OCI-LY7 (cell line): ENCODE data around the gene PTH1R.

Experiments used
- EZH2phosphoT487 ChIP-seq: fragments of 200-600 bp; sonication (generic); IDR thresholded peaks from 2 replicates; pipeline ENCODE4 v1.6.1; 2018; ENCODE audit warnings: low read depth, borderline replicate concordance, mild to moderate bottlenecking, mixed run types, antibody characterized with exemption, low read length, moderate library complexity, mixed read lengths
- TF ChIP-seq, protein P1 (sequence below): fragments of 200-600 bp; sonication (generic); conservative IDR thresholded peaks from 2 replicates; pipeline ENCODE4 v1.5.1; 2014; ENCODE audit warnings: mild to moderate bottlenecking, antibody characterized with exemption, low read length, moderate library complexity, mixed read lengths

DNA sequence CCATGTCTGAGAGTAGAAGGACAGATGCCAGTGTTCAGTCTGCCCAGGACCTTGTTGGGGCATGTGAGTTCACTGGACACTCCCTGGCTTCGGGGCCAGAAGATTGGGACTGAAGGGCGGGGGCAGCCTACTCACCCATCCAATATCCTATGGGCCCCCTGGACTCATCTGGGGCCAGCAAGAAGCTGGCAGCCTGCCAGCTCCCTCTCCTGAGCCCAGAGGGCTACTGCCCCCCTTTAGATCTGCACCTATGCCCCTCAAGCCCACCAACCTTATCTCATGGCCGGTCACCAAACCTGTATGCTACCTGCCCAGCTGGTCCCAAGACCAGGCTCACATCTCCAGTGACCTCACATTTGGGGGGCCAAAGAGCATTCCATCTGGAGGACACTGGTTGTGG is 8.1 kb downstream of the PTH1R start:
- TF ChIP-seq, protein P1, sequence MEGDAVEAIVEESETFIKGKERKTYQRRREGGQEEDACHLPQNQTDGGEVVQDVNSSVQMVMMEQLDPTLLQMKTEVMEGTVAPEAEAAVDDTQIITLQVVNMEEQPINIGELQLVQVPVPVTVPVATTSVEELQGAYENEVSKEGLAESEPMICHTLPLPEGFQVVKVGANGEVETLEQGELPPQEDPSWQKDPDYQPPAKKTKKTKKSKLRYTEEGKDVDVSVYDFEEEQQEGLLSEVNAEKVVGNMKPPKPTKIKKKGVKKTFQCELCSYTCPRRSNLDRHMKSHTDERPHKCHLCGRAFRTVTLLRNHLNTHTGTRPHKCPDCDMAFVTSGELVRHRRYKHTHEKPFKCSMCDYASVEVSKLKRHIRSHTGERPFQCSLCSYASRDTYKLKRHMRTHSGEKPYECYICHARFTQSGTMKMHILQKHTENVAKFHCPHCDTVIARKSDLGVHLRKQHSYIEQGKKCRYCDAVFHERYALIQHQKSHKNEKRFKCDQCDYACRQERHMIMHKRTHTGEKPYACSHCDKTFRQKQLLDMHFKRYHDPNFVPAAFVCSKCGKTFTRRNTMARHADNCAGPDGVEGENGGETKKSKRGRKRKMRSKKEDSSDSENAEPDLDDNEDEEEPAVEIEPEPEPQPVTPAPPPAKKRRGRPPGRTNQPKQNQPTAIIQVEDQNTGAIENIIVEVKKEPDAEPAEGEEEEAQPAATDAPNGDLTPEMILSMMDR: no peak
- TF ChIP-seq EZH2phosphoT487: no peak
